ENCODE data around the gene WDFY4. TPM values are rescaled to one million over a fixed set of nuclear protein-coding genes. Genes with fewer than 3 reads are reported as not detected.

The WDFY4 gene
- total RNA-seq, 6 experiments from 2014 or later = not detected

- H3K27ac Mint-ChIP-seq = no peak overlapping the region
- no peaks in the 10 kb centered on the region for H3K36me3 Mint-ChIP-seq (ENCODE audit: low read depth)
- no peak for TF ChIP-seq CTCF (IDR thresholded peaks at IDR 0.05)
- peaks cover 6% of the 10 kb centered on the region; the same call in 1 of the 2 replicates for H3K27me3 Mint-ChIP-seq (ENCODE audit: insufficient read depth)
- no peaks in the 10 kb centered on the region for H3K4me1 Mint-ChIP-seq (ENCODE audit: low read depth)
- no peak overlapping the region for H3K4me3 Mint-ChIP-seq
- DNase-seq = no peak
- H3K9me3 Mint-ChIP-seq = no peaks in the 10 kb centered on the region
These were observed 187.6 kb downstream of the WDFY4 start for GRCh38 chr10:48872234-48872633.

- no peak overlapping the region for H3K27ac Mint-ChIP-seq
These were observed 193.4 kb downstream of the WDFY4 start for GRCh38 chr10:48878091-48878490.

GRCh38 chr10:48879451-48879850 lies 194.8 kb downstream of the WDFY4 start:
- no peak overlapping the region for H3K4me3 Mint-ChIP-seq
- H3K27me3 Mint-ChIP-seq (ENCODE audit: insufficient read depth) = peaks cover 14% of the 10 kb centered on the region
- H3K9me3 Mint-ChIP-seq = no peaks in the 10 kb centered on the region
- no peak for TF ChIP-seq CTCF (IDR thresholded peaks at IDR 0.05)
- no peaks in the 10 kb centered on the region for H3K36me3 Mint-ChIP-seq (ENCODE audit: low read depth)
- no peak overlapping the region for H3K27ac Mint-ChIP-seq
- no peaks in the 10 kb centered on the region for H3K4me1 Mint-ChIP-seq (ENCODE audit: low read depth)
- DNase-seq = no peak

More at GRCh38 chr10:48878091-48878490, 193.4 kb downstream of the WDFY4 start:
- Mint-ChIP-seq H3K27me3 (ENCODE audit: insufficient read depth) (peaks cover 14% of the 10 kb centered on the region), H3K4me1 (ENCODE audit: low read depth) (no peaks in the 10 kb centered on the region), H3K36me3 (ENCODE audit: low read depth) (no peaks in the 10 kb centered on the region), H3K4me3 (no peak overlapping the region), H3K9me3 (no peaks in the 10 kb centered on the region)
- no peak for DNase-seq
- no peak for TF ChIP-seq CTCF (IDR thresholded peaks at IDR 0.05)

- no peaks in the 10 kb centered on the region for H3K36me3 Mint-ChIP-seq (ENCODE audit: low read depth)
- no peak overlapping the region for H3K4me3 Mint-ChIP-seq
- no peak for TF ChIP-seq CTCF (IDR thresholded peaks at IDR 0.05)
- H3K27me3 Mint-ChIP-seq (ENCODE audit: insufficient read depth) = peaks cover 14% of the 10 kb centered on the region
- H3K27ac Mint-ChIP-seq = no peak overlapping the region
- no peak for DNase-seq
- no peaks in the 10 kb centered on the region for H3K4me1 Mint-ChIP-seq (ENCODE audit: low read depth)
- no peaks in the 10 kb centered on the region for H3K9me3 Mint-ChIP-seq
These were observed 195.5 kb downstream of the WDFY4 start for GRCh38 chr10:48880016-48880705.

GRCh38 chr10:48881937-48882336 lies 197.3 kb downstream of the WDFY4 start:
- H3K36me3 Mint-ChIP-seq (ENCODE audit: low read depth) = no peaks in the 10 kb centered on the region
- no peak overlapping the region for H3K4me3 Mint-ChIP-seq
- no peaks in the 10 kb centered on the region for H3K4me1 Mint-ChIP-seq (ENCODE audit: low read depth)
- H3K27me3 Mint-ChIP-seq (ENCODE audit: insufficient read depth) = peaks cover 14% of the 10 kb centered on the region
- DNase-seq = no peak
- no peaks in the 10 kb centered on the region for H3K9me3 Mint-ChIP-seq
- no peak for TF ChIP-seq CTCF (IDR thresholded peaks at IDR 0.05)
- H3K27ac Mint-ChIP-seq = no peak overlapping the region
